HUDEP-2 (cell line): Measurements from ENCODE around the gene VPS13C.

Experiments used
- DNase-seq, 76 experiments: peaks; one replicate each; lab custom pipeline; 2025; ENCODE audit not compliant: unreplicated experiment in 76 of 76; lab: John Stamatoyannopoulos, UW

VPS13C gene

DNA sequence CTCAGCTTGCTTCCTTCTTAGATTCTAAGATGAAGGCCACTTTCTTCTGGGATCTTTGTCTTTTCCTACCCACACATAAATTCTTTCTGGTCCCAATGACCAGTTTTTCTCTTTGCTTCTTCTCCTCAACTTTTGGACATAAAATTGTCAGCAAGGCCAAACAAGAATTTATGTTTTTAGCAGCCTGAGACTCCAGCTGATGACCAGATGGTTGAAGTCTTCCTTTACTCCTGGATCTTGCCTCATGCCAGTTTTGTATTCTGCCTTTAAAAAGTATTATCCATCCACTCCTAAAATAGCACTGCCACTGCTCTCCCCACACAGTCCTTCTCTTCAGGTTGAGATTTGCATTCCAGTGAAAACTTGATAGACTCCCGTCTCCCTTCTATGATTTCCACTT lies 236.0 kb downstream of the VPS13C start:
- no peak for DNase-seq

- no peak for DNase-seq
Measured at GRCh38 chr15:61822511-61822910, 237.7 kb downstream of the VPS13C start.

- no peak for DNase-seq
Measured at GRCh38 chr15:61820951-61821350, 239.3 kb downstream of the VPS13C start.

DNA sequence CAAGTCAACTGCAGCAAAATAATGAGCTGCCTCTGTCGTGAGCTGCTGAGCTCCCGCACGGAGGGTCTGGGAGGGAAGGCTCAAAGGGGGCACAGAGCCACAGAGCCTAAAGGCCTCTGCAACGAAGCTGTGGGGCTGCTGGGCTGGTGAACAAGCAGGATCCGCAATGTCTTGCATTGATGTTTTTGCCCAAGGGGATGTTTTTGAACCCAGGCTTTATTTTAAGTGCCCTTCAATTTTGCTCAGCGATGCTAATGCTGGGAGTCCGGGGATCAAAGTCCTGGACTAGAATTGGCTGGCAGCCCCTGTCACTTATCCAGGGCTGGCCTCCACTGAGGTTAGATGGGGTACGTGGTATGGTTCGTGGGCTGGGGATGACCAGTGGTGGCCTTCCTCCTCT lies 240.0 kb downstream of the VPS13C start:
- DNase-seq, result no peak

GRCh38 chr15:61819386-61819785 lies 240.9 kb downstream of the VPS13C start:
- no peak for DNase-seq

GRCh38 chr15:61818801-61819200 lies 241.4 kb downstream of the VPS13C start:
- DNase-seq, result no peak

- no peak for DNase-seq
Measured at GRCh38 chr15:61816856-61817255, 243.4 kb downstream of the VPS13C start.

- DNase-seq, result no peak
Measured at GRCh38 chr15:61815356-61816083, 244.7 kb downstream of the VPS13C start.

- DNase-seq, result no peak
Measured at GRCh38 chr15:61812476-61812875, 247.8 kb downstream of the VPS13C start.

DNA sequence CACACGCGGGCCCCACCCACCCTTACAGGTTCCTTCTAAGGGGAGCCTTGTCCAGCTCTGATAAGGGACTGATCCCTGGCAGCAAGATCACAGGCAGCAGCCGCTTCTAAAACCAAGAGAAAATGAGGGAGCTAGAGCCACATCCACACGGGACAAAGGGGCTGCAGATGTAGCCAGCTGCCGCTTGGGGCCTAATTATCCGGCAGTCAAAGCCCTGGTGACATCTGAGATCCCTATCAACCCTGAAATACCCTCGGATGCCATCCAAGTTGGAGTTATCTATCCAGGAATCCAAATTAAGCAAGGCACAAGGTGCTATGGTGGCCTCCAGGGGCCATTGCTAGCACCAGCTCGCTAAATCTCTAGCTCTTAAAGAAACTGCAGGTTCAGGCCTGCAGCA lies 248.3 kb downstream of the VPS13C start:
- DNase-seq, result no peak

DNA sequence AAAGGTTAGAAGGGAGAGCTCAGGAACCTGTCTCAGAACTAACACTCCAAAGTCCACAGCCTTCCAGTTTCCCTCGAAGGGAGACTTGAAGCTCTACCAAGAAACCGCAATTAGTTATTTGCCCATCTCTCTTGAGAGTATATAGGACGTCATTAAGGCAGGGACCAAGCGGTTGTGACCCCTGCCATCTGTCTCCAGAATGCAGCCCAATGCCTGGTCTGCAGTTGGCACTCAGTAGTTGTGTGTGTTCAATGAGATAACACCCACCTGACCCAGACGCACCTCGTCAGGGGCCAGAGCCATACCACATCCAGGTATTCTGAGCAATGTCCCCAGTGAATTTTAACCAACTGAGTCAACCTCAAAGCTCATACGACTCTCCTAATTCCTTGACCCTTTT lies 251.0 kb downstream of the VPS13C start:
- DNase-seq, result no peak

DNA sequence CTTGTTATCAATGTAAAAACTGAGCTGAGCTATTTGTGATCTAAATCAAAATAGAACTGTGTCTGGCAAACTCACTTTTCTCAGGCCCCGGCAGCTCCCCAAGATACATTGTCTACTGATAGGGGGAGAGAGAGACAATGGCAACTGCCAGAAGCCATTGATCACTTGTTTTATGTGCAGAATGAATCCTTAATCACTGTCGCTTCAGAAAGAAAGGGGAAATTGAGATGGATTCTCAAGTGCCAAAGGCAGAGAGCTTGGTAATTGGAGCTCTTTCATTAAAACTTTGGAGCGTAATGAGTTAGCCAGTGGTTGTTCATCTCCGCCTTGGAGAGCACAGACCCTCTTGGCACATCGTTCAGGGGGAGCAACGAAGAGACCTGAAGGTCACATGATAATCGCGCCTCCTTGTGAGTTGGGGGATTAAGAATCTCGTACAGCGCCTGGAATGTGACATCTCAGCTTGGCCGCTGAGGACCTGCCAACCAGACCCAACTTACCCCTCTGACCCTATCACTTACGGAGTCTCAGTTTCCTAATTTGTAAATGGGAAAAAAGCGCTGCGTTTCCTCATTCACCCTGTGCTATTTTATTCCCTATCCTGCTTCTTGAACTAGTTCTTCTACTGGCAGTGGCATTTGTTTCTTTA lies 252.8 kb downstream of the VPS13C start:
- no peak for DNase-seq
